ENCODE measurements around the gene LAMB3. TPM values are rescaled to one million over a fixed set of nuclear protein-coding genes. Genes with fewer than 3 reads are reported as not detected.

LAMB3 gene
- 10.9 and 12.2 TPM in 2 replicates for total RNA-seq

DNA sequence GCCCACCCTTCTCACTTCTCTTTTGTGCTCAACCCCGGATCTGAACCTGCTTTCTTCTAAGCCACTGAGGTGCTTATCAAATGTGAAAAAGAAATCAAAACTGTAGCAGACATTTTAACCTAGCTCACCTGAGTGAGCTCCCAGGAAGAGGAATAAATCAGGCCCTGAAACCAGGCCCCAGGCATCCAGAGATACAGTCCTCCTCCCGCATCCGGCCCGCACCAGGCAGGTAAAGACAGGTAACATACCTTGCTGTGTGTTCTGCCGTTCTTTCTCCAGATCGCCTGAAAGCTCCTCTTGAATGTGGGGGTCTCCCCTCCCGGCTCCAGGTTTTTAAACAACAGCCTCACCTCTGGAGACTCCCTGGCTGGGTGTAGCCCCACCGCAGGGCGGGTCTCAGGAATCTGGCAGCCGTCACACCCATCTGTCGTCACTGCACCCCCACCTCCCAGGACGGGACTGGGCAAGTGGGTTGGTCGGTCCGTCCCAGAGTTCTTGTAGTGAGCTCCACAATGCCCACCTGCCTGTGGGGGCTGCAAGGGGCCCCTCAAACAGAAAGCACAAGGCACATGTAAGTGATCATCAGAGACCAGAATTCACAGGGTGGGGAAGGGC, at the start of gene LAMB3:
LAMB3 (minus strand) TSS at position 305 of the 615 bp plus-strand sequence. CDS start 1,481 bp downstream, outside the sequence.

DNA sequence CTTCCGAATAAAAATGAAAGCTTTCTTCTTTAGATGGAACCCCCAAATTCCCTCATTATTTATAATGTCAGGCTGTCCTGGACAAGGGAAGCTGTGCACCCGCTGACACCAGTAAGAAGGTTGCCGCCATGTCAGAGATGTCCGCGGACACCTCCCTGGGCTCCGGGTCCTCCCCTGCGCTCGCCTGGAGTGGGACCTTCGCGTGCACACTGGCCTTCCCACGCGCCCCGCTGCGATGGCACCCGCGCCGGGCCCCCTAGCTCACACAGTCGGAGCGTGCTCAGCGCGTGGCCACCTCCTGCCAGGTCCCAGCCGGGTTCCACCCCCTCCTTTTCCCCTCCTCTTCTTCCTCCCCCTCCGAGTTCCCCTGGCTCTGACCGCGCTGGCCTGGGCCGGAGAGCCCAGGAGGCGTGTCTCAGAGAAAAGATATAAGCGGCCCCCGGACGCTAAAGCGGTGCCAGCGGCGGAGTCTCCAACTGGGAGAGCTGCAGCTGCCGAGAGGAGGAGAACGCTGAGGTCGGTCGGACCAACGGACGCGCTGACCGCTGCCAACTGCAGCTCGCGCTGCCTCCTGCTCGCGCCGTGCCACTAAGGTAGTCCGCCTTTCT, 22.8 kb upstream of the LAMB3 start, which contains the start of gene G0S2:
G0S2 (plus strand) TSS at position 456 of the 608 bp plus-strand sequence. CDS start 273 bp downstream, outside the sequence.

DNA sequence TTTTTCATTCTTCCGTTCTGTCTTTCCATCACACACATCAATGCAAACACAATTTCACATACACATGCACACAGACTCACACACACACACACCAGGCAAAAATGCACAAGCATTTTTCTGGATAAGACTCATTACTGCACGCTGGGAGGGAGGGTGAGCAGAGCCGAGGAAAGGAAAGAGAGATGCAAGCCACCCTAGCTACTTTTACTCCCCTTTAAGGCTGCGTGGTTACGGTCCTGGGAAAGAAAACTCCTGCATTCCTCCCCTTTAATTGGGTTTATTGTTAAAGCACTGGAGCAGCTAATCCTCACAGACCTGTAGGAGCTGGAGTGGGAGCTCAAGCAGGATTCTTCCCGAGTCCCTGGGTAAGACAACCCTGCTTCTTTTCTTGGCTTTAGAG, 68.8 kb downstream of the LAMB3 start, which contains the start of gene CAMK1G:
CAMK1G (plus strand) TSS at position 307 of the 400 bp plus-strand sequence. CDS start 11,270 bp downstream, outside the sequence.

Other genes starting within 250 kb of the LAMB3 start
- gene CAMK1G, start 68.7 kb downstream of the LAMB3 start, total RNA-seq, result 0.22 TPM in 1 of 2 replicates, not detected in the other
- 8.8 and 10.1 TPM in 2 replicates for gene G0S2, start 23.0 kb upstream of the LAMB3 start, total RNA-seq
- 3.3 and 4.2 TPM in 2 replicates for gene HSD11B1, start 52.4 kb upstream of the LAMB3 start, total RNA-seq
- gene TRAF3IP3, start 103.6 kb upstream of the LAMB3 start, total RNA-seq, result not detected in 2 replicates
- gene C1orf74, start 132.1 kb upstream of the LAMB3 start, total RNA-seq, result 2.6 and 3.4 TPM in 2 replicates
- 0.13 and 0.43 TPM in 2 replicates for gene IRF6, start 153.7 kb upstream of the LAMB3 start, total RNA-seq
- gene UTP25, start 175.5 kb upstream of the LAMB3 start, total RNA-seq, result 15.8 and 16.5 TPM in 2 replicates

Data from articular chondrocyte of knee joint (primary cell).